HepG2 (cell line): ENCODE data around the gene PDIA2. TPM values are rescaled to one million over a fixed set of nuclear protein-coding genes. Genes with fewer than 3 reads are reported as not detected.

Source experiments
- AFF4 ChIP-seq: sonication (generic); formaldehyde crosslinking; IDR thresholded peaks from 2 replicates; pipeline ENCODE4 v1.4.0; 2020; ENCODE audit warnings: missing genetic modification reagents
- KIAA2018 ChIP-seq: sonication (generic); formaldehyde crosslinking; IDR thresholded peaks from 2 replicates; pipeline ENCODE4 v1.5.0; 2020; ENCODE audit warnings: mild to moderate bottlenecking, missing genetic modification reagents, borderline replicate concordance
- NFE2L1 ChIP-seq: sonication (generic); formaldehyde crosslinking; IDR thresholded peaks from 2 replicates; pipeline ENCODE4 v1.4.0; 2020; ENCODE audit warnings: missing genetic modification reagents, mild to moderate bottlenecking, borderline replicate concordance
- NR2F2 ChIP-seq: IDR thresholded peaks from 2 replicates; pipeline ENCODE4 v1.6.1; 2012; ENCODE audit warnings: low read depth, inconsistent platforms, borderline replicate concordance
- TFDP2 ChIP-seq: sonication (generic); formaldehyde crosslinking; IDR thresholded peaks from 2 replicates; pipeline ENCODE4 v1.4.0; 2020; ENCODE audit warnings: missing genetic modification reagents
- ZNF550 ChIP-seq: sonication (generic); formaldehyde crosslinking; IDR thresholded peaks from 2 replicates; pipeline ENCODE4 v1.4.0; 2020; ENCODE audit warnings: mild to moderate bottlenecking, missing genetic modification reagents, borderline replicate concordance
- polyA plus RNA-seq, 8 experiments: library from polyadenylated mRNA; depleted of rRNA in 3 of 8; stranded (reverse) in 7 of 8; unstranded in 1 of 8; fragments of >200 nt; fragmentation: Illumina TruSeq in 4 of 8; extraction: Trizol in 4 of 8; gene quantifications; 2 replicates each; pipeline versions ENCODE4 v1.2.1 to v1.2.3, GENCODE V29; 2011 to 2016; ENCODE audit warnings: low read depth in 4 of 8, missing spikeins in 1 of 8, mixed read lengths in 1 of 8; ENCODE audit not compliant: insufficient read depth in 1 of 8
- total RNA-seq, 5 experiments: library from RNA; depleted of rRNA; stranded (reverse); fragments of >200 nt; fragmentation: Illumina TruSeq; extraction: Trizol; gene quantifications; 2 replicates each; pipeline ENCODE4 v1.2.3, GENCODE V29; 2016; ENCODE audit warnings: low read depth in 1 of 5

Gene PDIA2
- total and polyA plus RNA-seq, 2 of the 13 experiments (the other 11 are each of a cell fraction or from before 2014, with no cell fraction given) = 0.35 to 1.9 TPM

GRCh38 chr16:284204-285120 lies 1.5 kb downstream of the PDIA2 start (continued):
- TF ChIP-seq KIAA2018 (no peak), NR2F2 (no peak), TFDP2 (no peak), ZNF550 (CRISPR knock-in tag) (no peak), AFF4 (CRISPR knock-in tag) (no peak), NFE2L1 (CRISPR knock-in tag) (no peak)
